ENCODE measurements around the gene ZNF319. TPM values are rescaled to one million over a fixed set of nuclear protein-coding genes. Genes with fewer than 3 reads are reported as not detected.

ZNF319 gene
- total and polyA plus RNA-seq, 2 of the 8 experiments (the other 6 are each of a cell fraction or from before 2014, with no cell fraction given): 3.3 to 5.5 TPM

GRCh38 chr16:58046054-58046881, 45.8 kb upstream of the ZNF319 start (continued):
- TF ChIP-seq, protein P1, sequence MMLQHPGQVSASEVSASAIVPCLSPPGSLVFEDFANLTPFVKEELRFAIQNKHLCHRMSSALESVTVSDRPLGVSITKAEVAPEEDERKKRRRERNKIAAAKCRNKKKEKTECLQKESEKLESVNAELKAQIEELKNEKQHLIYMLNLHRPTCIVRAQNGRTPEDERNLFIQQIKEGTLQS (IDR thresholded peaks at IDR 0.05; ENCODE audit: insufficient read depth, low read depth, low read length): no peak
- TF ChIP-seq, protein P2, sequence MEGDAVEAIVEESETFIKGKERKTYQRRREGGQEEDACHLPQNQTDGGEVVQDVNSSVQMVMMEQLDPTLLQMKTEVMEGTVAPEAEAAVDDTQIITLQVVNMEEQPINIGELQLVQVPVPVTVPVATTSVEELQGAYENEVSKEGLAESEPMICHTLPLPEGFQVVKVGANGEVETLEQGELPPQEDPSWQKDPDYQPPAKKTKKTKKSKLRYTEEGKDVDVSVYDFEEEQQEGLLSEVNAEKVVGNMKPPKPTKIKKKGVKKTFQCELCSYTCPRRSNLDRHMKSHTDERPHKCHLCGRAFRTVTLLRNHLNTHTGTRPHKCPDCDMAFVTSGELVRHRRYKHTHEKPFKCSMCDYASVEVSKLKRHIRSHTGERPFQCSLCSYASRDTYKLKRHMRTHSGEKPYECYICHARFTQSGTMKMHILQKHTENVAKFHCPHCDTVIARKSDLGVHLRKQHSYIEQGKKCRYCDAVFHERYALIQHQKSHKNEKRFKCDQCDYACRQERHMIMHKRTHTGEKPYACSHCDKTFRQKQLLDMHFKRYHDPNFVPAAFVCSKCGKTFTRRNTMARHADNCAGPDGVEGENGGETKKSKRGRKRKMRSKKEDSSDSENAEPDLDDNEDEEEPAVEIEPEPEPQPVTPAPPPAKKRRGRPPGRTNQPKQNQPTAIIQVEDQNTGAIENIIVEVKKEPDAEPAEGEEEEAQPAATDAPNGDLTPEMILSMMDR (IDR thresholded peaks at IDR 0.05; ENCODE audit: control extremely low read depth in 1 of 3, insufficient read depth in 1 of 3, low read depth in 1 of 3, low read length in 3 of 3): no peak
- no peak for TF ChIP-seq RFX5 (IDR thresholded peaks at IDR 0.05; ENCODE audit: borderline replicate concordance, low read depth, low read length)
